ENCODE results near the gene GABRR1. TPM values are rescaled to one million over a fixed set of nuclear protein-coding genes. Genes with fewer than 3 reads are reported as not detected.

The GABRR1 gene
- total and polyA plus RNA-seq, 2 experiments from 2014 or later = 0.27 to 0.60 TPM

DNA sequence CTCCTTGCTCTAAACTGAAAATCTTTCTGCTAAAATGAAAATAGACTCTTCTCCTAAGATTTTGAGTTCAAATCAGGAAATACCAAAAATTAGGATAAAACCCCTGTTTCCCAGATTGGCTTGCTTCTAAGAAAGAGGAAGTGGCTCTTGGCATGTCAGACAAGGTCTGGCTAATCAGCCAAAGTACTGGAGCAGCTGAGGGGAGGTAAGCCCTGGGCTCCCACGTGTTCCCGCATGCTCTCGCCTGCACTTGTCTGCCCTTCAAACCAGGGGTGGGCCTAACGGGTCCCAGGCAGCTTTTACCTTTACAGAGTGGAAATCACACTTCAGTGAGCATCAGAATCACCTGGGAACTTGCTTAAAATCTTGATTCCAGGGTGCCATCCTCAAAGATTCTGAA, 43.2 kb upstream of the GABRR1 start:
- no peak overlapping the region for H3K4me3 ChIP-seq
- no peaks in the 10 kb centered on the region for H3K36me3 ChIP-seq (replicated peaks; ENCODE audit: insufficient read depth, low read depth)
- no peaks in the 10 kb centered on the region for H3K79me2 ChIP-seq
- no peak overlapping the region for H2AFZ ChIP-seq
- no peaks in the 10 kb centered on the region for H3K9me3 ChIP-seq (ENCODE audit: low read depth)
- no peaks in the 10 kb centered on the region for H4K20me1 ChIP-seq (ENCODE audit: insufficient read depth, poor library complexity, severe bottlenecking)
- peaks cover 6% of the 10 kb centered on the region for H3K4me1 ChIP-seq (ENCODE audit: insufficient read depth)
- H3K27ac ChIP-seq = no peak overlapping the region
- DNase-seq (ENCODE audit: low spot score) = no peak
- 75% methylated on average over 4 of the region's 4 CpGs for WGBS (ENCODE audit: low lambda C conversion rate, missing lambda C conversion rate)
- H3K27me3 ChIP-seq = no peaks in the 10 kb centered on the region
- TF ChIP-seq EZH2 (IDR thresholded peaks at IDR 0.05; ENCODE audit: borderline replicate concordance) (no peak), EZH2phosphoT487 (IDR thresholded peaks at IDR 0.05; ENCODE audit: low read depth, severe bottlenecking, unreplicated experiment) (no peak)
- TF ChIP-seq, protein P1, sequence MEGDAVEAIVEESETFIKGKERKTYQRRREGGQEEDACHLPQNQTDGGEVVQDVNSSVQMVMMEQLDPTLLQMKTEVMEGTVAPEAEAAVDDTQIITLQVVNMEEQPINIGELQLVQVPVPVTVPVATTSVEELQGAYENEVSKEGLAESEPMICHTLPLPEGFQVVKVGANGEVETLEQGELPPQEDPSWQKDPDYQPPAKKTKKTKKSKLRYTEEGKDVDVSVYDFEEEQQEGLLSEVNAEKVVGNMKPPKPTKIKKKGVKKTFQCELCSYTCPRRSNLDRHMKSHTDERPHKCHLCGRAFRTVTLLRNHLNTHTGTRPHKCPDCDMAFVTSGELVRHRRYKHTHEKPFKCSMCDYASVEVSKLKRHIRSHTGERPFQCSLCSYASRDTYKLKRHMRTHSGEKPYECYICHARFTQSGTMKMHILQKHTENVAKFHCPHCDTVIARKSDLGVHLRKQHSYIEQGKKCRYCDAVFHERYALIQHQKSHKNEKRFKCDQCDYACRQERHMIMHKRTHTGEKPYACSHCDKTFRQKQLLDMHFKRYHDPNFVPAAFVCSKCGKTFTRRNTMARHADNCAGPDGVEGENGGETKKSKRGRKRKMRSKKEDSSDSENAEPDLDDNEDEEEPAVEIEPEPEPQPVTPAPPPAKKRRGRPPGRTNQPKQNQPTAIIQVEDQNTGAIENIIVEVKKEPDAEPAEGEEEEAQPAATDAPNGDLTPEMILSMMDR (IDR thresholded peaks at IDR 0.05; ENCODE audit: poor library complexity) = no peak
- no peak overlapping the region for H3K4me2 ChIP-seq
- no peaks in the 10 kb centered on the region for H3K9me2 ChIP-seq (replicated peaks; ENCODE audit: insufficient read depth)

DNA sequence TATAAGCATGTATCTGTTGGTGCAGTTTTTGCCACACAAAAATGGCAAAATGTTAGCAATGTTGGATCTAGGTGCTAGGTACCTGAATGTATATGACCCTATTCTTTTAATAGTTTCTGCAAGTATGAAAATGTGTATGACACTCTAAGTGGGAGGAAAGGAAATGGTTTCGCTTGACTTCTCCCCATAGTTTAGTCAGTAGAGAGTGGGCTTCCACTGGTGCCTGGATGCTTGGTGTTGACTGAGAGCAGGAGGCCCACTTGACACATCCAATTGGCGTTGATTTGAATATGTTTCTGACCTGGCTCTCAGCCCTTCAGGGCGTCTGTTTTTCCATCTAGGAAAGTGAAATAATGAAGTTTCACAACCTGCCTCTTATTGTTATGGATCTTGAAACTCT, 41.8 kb upstream of the GABRR1 start:
- no peak overlapping the region for H3K27ac ChIP-seq
- H2AFZ ChIP-seq = no peak overlapping the region
- 89% methylated on average over 3 of the region's 3 CpGs for WGBS (ENCODE audit: low lambda C conversion rate, missing lambda C conversion rate)
- H3K36me3 ChIP-seq (replicated peaks; ENCODE audit: insufficient read depth, low read depth) = no peaks in the 10 kb centered on the region
- H3K9me2 ChIP-seq (replicated peaks; ENCODE audit: insufficient read depth) = no peaks in the 10 kb centered on the region
- no peak overlapping the region for H3K4me2 ChIP-seq
- no peak for DNase-seq (ENCODE audit: low spot score)
- no peak overlapping the region for H3K4me3 ChIP-seq
- H4K20me1 ChIP-seq (ENCODE audit: insufficient read depth, poor library complexity, severe bottlenecking) = no peaks in the 10 kb centered on the region
- H3K9me3 ChIP-seq (ENCODE audit: low read depth) = no peaks in the 10 kb centered on the region
- no peaks in the 10 kb centered on the region for H3K27me3 ChIP-seq
- H3K79me2 ChIP-seq = no peaks in the 10 kb centered on the region
- H3K4me1 ChIP-seq (ENCODE audit: insufficient read depth) = peaks cover 6% of the 10 kb centered on the region
- TF ChIP-seq EZH2phosphoT487 (IDR thresholded peaks at IDR 0.05; ENCODE audit: low read depth, severe bottlenecking, unreplicated experiment) (no peak), EZH2 (IDR thresholded peaks at IDR 0.05; ENCODE audit: borderline replicate concordance) (no peak)
- TF ChIP-seq, protein P1 (IDR thresholded peaks at IDR 0.05; ENCODE audit: poor library complexity) = no peak

DNA sequence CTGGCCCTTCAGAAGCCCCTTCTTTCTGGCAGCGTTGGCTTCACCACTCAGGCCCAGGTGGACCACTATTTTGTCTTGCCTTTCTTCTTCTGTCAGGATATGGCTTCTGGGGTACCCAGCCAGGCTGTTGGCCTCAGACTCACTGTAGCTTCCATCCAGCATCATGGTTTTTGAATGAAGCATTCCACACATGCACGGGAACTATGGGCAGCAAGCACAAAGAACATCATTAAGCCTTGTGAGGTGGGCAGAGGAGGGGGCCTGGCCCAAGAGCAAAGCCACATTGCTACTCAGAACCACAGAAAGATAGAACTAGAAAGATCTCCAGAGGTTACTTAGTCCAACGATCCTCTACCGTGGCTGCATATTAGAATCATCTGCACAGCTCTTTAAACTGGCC, 40.6 kb upstream of the GABRR1 start:
- Histone ChIP-seq H3K9me2 (replicated peaks; ENCODE audit: insufficient read depth) (no peaks in the 10 kb centered on the region), H3K4me3 (no peak overlapping the region), H3K27me3 (no peaks in the 10 kb centered on the region), H3K79me2 (no peaks in the 10 kb centered on the region), H3K9me3 (ENCODE audit: low read depth) (no peaks in the 10 kb centered on the region), H4K20me1 (ENCODE audit: insufficient read depth, poor library complexity, severe bottlenecking) (no peaks in the 10 kb centered on the region), H3K4me2 (no peak overlapping the region), H3K36me3 (replicated peaks; ENCODE audit: insufficient read depth, low read depth) (no peaks in the 10 kb centered on the region), H2AFZ (no peak overlapping the region), H3K27ac (no peak overlapping the region), H3K4me1 (ENCODE audit: insufficient read depth) (peaks cover 6% of the 10 kb centered on the region)
- WGBS (ENCODE audit: low lambda C conversion rate, missing lambda C conversion rate) = 83% methylated on average over 4 of the region's 4 CpGs
- no peak for DNase-seq (ENCODE audit: low spot score)
- TF ChIP-seq EZH2 (IDR thresholded peaks at IDR 0.05; ENCODE audit: borderline replicate concordance) (no peak), EZH2phosphoT487 (IDR thresholded peaks at IDR 0.05; ENCODE audit: low read depth, severe bottlenecking, unreplicated experiment) (no peak)
- TF ChIP-seq, protein P1 (IDR thresholded peaks at IDR 0.05; ENCODE audit: poor library complexity) = no peak

DNA sequence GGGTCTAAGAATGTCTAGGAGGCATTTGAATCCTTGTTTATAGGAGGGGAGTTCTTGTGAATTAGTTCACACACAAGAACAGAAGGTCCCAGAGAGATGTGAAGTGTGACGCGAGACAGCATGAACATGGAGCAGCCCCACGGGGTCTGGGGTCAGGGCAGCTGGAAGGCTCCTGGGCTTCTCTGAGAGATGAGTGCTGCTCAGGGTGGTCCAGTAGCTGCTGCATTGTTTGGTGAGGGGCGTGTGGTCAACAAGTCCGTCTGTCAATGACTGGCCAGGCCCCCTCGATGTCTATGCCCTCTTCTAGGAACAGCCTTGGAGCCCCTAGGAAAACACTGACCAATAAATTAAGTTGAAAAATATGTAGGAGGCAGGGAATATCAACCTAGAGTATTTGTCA, 40.2 kb upstream of the GABRR1 start:
- no peak overlapping the region for H2AFZ ChIP-seq
- H3K9me3 ChIP-seq (ENCODE audit: low read depth) = no peaks in the 10 kb centered on the region
- H3K4me1 ChIP-seq (ENCODE audit: insufficient read depth) = peaks cover 6% of the 10 kb centered on the region
- WGBS (ENCODE audit: low lambda C conversion rate, missing lambda C conversion rate) = 94% methylated on average over 6 of the region's 6 CpGs
- no peak for DNase-seq (ENCODE audit: low spot score)
- no peaks in the 10 kb centered on the region for H3K27me3 ChIP-seq
- no peaks in the 10 kb centered on the region for H4K20me1 ChIP-seq (ENCODE audit: insufficient read depth, poor library complexity, severe bottlenecking)
- no peaks in the 10 kb centered on the region for H3K36me3 ChIP-seq (replicated peaks; ENCODE audit: insufficient read depth, low read depth)
- H3K9me2 ChIP-seq (replicated peaks; ENCODE audit: insufficient read depth) = no peaks in the 10 kb centered on the region
- no peak overlapping the region for H3K4me2 ChIP-seq
- H3K4me3 ChIP-seq = no peak overlapping the region
- no peak overlapping the region for H3K27ac ChIP-seq
- H3K79me2 ChIP-seq = no peaks in the 10 kb centered on the region
- TF ChIP-seq, protein P1 (IDR thresholded peaks at IDR 0.05; ENCODE audit: poor library complexity) = no peak
- TF ChIP-seq EZH2 (IDR thresholded peaks at IDR 0.05; ENCODE audit: borderline replicate concordance) = no peak
- TF ChIP-seq EZH2phosphoT487 (IDR thresholded peaks at IDR 0.05; ENCODE audit: low read depth, severe bottlenecking, unreplicated experiment) = no peak

All from hepatocyte (in vitro differentiated cells).